Ecto neural progenitor cell (in vitro differentiated cells): ENCODE data around the gene ZNF74.
A peak's percentile ranks its signal among the peaks of the same experiment; 100 is the strongest.
"Not testable (repeated sequence)": the region's sequence is repeated elsewhere in the genome, so short reads cannot be mapped to it uniquely, and the experiment has no call there.

Source experiments
- DNase-seq: peaks from one replicate; pipeline ENCODE4 v3.0.0-alpha.2; 2018; ENCODE audit warnings: low spot score

ZNF74 gene

DNA sequence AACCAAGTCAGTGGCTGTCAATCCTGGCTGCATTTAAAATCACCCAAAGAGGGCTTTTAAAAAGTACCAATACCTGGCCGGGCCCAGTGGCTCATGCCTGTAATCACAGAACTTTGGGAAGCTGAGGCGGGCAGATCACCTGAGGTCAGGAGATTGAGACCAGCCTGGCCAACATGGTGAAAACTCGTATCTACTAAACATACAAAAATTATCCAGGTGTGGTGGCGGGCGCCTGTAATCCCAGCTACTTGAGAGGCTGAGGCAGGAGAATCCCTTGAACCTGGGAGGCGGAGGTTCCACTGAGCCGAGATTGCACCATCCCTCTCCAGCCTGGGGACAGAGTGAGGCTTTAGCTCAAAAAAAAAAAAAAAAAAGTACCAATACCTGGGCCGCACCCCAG, 17.7 kb upstream of the ZNF74 start:
- not testable (repeated sequence) for DNase-seq

DNA sequence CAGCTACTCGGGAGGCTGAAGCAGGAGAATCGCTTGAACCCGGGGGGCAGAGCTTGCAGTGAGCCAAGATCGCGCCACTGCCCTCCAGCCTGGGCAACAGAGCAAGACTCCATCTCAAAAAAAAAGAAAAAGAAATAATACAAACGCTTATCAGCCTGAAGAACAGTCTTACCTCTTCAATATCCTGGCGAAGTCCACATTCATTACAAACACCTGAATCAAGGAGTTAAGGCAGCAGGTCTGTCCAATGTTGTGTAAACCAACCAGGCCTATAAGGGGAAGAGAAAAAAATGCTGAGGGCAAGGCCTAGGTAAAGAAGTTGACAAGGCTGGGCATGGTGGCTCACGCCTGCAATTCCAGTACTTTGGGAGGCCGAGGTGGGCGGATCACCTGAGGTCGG, 17.0 kb upstream of the ZNF74 start:
- DNase-seq, result not testable (repeated sequence)

DNA sequence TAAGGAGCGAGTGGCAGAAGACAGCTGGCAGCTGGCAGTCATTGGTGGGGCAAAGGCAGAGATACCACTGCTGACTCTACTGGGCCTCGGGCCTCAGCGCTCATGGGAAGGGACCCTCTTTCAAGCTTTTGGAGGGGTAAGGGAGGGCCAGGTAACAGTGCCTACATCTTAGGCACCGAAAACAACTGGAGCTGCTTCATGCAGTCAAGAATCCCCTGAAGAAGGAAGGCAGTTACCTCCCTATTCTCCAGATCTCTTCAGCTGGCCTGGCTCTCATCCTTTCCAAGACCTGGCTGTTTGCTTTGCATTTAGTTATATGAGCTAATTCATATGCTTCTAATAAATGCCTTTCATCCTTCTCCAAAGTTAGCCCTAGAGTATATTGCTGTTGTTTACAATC, 15.8 kb upstream of the ZNF74 start:
- DNase-seq, result no peak

DNA sequence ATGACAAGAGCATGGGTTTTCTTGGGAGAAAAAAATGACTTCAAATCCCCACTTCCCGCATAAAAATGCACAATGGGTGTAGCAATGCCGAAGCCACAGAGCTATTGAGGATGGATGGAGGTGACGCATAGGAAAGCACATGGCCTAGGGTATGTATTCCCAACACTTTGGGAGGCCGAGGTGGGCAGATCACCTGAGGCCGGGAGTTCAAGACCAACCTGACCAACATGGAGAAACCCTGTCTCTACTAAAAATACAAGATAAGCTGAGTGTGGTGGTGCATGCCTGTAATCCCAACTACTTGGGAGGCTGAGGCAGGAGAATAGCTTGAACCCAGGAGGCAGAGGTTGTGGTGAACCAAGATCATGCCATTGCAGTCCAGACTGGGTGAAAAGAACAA, 15.3 kb upstream of the ZNF74 start:
- not testable (repeated sequence) for DNase-seq

DNA sequence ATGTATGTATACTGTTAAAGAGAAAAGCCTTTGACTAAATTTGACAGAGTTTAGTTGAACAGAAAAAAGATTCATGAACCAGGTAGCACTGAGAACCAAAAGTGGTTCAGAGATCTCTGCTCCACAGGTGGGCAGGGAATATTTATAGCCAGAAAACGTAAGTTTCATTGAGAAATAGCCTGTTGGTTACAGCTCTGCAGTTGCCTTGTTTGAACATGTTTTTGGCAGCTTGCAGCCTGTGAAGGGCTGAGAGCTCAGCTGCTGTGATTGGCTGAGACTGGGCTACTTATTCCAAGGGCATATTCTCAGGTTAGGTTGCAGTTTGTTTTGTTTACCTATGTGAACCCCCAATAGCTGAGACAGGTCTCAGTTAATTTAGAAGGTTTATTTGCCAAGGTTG, 13.5 kb upstream of the ZNF74 start:
- no peak for DNase-seq

DNA sequence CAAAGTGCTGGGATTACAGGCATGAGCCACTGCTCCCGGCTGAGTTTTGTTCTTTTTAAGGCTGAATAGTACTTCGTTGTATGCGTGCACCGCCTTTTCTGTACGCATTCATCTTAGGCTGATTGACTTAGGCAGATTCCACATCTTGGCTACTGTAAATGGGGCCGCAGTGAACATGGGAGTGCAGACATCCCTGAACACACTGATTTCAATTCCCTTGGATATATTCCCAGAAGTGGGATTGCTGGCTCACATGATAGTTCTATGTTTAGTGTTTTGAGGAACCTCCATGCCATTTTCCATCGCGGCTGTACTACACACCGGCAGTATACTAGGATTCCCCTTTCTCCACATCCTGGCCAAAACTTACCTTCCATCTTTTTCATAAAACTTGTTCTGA, 10.4 kb upstream of the ZNF74 start:
- DNase-seq, result peak; percentile 10

DNA sequence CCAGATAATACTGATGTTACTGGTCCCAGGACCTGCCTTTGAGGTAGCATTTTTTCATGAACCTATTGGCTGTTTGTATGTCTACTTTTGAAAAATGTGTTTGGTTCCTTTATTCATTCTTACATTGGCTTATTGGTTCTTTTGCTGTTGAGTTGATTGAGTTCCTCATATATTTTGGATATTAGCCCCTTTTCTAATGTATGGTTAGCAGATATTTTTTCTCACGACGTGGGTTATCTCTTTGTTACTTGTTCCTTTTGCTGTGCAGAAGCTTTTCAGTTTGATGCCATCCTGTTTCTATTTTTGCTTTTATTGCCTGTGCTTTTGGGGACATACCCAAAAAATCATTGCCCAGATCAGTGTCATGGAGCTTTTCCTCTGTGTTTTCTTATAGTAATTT, 9.8 kb upstream of the ZNF74 start:
- peak; percentile 1 for DNase-seq

DNA sequence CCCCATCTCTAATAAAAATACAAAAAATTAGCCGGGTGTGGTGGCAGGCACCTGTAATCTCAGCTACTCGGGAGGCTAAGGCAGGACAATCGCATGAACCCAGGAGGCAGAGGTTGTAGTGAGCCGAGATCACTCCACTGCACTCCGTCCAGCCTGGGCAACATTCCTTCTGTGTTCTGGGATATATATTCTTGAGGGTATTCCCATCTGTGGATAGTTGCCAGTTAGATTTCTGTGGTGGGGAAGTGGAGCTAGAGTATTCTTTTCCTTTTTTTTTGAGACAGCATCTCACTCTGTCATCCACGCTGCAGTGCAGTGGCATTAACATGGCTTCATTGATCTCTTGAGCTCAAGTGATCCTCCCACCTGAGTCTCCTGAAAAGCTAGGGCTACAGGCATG, 9.1 kb upstream of the ZNF74 start:
- no peak for DNase-seq

DNA sequence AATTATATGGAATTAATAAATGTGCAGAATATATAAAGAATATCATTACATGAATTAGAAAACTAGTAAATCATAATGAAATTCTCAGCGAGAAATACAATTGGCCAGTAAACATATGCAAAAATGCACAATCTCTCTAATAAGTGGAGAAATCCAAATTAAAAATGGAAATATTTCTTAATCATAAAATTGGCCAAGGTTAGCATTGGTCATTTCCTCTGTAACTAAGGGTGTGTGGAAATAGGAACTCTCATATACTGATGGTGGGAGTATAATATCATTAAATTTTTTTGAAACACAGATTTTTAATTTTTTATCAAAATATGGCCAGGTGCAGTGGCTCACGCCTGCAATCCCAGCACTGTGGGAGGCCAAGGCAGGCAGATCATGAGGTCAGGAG, 7.6 kb upstream of the ZNF74 start:
- DNase-seq, result no peak

DNA sequence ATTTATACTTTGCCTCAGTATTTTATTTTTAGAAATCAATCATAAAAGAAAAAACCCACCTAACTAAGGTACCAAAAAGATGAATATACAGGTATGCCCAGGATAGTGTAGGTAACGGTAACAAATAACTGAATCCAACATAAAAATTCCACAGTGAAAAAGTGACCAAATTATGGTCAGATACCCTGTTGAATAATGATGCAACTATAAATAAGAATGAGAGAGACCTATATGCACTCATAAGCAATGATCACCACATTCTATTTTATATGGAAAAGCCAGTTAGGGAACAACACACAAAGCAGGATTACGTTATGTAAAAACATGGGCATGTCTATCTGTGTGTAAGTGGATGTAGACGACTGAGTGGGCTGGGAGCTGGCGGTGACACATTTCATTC, 7.0 kb upstream of the ZNF74 start:
- no peak for DNase-seq

DNA sequence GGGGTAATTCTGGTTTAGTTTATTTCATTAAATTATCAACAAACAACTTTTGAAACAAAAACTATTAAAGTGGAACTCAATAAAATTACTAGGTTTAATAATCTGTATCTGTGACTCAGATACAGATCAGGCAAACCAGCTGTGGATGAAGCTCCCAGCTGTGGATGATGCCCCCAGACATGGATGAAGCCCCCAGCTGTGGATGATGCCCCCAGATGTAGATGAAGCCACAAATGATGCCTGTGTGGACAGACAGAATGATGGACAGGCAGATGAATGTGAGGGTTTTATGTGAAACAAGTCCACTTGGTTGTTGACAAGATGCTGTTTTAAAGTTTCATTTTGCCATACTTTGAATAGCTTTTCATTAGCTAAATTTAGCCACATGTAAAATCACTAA, 5.8 kb upstream of the ZNF74 start:
- peak; percentile 11 for DNase-seq

DNA sequence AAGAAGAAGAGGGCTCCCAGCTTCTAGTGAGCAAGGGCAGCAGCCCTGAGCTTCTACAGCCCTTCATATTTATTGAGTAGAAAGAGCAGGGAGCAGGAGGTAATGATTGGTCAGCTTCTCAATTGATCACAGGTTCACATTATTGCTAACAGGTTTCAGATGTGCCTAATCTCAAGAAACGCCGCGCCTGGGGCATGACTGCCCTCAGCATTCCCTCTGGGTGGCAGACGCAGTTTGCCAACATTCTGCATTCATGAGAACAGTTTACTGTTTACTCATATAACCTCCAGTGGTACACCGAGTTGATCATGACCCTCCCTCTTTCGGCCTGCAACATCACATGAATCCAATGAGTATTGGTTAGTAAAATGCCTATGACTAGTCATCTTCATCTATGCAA, 4.7 kb upstream of the ZNF74 start:
- DNase-seq, result peak; percentile 24

DNA sequence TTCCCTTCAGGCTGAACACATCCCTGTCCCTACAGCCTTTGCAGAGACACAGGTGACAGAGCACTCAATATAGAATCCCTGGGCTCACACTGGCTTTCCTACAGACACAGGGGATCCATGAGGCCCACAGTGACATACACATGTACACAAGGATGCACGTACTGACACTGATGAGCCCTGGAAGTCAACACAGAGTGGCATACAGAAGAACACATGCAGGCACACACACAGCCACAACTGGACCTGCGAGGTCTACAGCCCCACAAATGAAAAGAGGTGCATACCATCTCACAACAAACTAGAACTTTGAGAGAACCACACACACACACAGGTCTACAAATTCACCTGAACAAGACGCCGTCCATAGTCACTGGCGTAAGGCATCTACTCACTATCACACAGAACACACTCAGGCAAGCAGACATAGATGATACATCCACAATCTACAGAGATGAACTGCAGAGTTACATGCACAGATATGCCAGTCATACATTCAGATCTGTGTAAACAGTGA, 3.5 kb upstream of the ZNF74 start:
- DNase-seq, result no peak

DNA sequence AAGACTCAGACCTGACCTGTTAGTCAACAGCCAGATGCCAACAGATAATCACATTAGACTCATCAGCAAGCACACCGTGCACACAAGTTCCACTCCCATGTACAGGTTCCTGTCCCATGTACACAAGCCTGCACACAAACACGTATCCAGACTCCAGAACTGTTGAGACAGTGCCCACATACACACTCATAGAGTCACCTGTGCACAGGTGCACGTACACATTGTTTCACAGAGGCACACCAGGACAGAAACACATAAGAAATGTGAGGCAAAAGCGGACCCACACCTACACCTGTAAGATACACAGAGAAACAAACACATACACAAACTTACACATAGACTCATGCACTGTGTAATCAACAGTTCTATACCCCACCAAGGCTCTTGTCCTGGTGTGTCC, 2.7 kb upstream of the ZNF74 start:
- DNase-seq, result peak; percentile 22

DNA sequence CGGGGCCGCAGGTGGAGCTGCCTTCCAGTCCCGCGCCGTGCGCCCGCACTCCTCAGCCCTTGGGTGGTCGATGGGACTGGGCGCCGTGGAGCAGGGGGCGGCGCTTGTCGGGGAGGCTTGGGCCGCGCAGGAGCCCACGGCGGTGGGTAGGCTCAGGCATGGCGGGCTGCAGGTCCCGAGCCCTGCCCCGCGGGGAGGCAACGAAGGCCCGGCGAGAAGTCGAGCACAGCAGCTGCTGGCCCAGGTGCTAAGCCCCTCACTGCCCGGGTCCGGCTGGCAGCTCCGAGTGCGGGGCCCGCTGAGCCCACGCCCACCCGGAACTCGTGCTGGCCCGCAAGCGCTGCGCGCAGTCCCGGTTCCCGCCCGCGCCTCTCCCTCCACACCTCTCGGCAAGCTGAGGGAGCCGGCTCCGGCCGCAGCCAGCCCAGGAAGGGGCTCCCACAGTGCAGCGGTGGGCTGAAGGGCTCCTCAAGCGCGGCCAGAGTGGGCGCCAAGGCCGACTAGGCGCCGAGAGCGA, 1.5 kb upstream of the ZNF74 start:
- DNase-seq, result peak; percentile 30

DNA sequence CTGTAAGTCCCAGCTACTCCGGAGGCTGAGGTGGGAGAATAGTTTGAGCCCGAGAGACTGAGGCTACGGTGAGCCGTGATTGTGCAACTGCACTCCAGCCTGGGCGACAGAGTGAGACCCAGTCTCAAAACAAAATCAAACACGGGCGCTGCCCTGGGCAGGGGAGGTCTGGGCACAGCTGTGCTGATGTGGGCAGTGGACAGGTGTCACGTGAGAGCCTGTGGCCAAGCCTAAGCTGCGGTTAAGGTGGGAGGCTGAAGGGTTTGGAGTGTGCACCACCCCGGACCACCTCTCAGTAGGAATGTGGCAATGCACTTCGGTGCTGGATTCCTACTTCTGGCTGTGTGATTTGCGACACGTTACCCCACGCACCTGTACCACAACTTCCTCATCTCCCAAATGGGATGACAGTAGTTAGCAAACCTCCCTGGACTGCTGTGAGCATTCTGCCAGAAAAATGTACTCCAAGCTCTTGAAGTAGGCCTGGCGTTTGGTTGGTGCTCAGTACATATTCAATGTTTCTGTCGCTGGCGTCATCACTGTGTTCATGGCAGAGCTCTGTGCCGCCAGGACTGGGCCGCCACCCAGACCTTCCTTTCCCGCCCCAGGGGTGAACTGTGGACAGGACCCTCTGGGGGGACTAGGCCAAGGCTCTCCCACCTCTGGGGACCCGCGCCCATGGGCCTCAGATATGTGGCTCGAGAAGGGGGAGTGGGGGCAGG, 807 bp upstream of the ZNF74 start:
- no peak for DNase-seq

DNA sequence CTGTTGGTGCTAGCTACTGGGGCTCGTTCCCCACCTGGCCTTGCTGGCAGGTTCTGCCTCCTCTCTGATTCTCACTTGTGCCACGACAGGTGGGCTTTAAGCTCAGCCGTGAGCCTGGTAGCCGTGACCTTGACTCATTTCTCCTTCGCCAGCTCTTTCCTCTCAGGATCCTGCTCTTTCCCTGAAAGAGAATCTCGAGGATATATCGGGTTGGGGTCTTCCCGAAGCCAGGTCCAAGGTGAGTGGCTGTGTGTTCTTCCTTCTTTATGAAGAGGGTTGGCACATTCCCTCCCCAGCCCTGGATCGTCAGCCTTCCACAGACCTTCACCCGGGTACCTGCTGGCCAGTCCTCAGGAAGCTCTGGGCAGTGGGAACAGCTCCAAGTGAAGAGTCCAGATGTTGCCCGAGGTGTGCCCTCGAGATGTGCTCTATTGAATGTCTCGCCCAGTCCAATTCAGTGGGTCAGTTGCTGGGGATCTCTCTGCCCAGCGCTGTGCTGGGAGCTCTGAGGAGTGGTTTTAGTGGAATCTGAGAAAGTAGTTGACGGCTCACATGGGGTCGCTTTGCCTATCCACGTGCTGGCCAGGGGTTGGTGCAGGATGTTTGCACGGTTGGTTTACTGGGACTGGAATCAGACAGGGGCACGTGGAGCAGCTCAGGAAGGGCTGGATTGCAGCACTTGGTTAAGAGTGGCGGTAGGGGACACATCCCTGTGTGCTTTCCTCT, 1.4 kb downstream of the ZNF74 start:
- DNase-seq, result peak; percentile 46

DNA sequence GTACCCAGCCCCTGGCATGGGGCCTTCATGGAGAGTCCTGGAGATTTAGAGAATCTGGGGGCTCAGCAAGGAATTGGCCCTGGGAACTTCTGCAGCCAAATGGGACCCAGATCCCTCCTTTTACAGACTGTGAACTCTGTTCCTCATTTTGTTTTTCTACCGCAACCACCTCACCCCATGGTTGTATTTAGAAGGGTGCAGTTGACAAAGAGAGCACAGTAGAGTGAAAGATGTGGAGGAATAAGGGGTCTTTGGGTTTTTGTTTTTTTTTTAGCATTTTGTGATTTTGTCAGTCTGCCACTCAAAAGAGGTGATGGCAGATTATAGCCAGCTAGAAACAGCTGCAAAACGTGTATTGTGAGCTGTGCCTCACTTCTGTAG, 1.9 kb downstream of the ZNF74 start:
- DNase-seq, result no peak

DNA sequence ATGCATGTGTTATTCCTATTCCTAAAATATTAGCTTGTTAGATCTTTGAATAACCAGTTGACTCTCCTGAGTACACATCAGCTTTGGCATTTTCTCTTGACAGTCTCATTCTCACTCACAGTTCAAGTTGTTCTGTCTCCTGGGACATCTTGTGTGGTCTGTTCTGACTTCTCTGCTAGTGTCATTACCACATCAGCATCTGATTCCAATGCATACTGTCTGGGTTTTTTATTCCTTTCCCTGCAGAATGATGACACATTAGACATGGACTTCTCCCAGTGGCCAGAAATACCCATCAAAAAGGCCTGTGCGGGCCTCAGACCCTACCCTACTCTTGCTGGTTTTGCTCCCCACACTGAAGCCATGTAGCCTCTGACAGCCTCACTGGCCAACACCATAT, 2.7 kb downstream of the ZNF74 start:
- DNase-seq, result peak; percentile 12

DNA sequence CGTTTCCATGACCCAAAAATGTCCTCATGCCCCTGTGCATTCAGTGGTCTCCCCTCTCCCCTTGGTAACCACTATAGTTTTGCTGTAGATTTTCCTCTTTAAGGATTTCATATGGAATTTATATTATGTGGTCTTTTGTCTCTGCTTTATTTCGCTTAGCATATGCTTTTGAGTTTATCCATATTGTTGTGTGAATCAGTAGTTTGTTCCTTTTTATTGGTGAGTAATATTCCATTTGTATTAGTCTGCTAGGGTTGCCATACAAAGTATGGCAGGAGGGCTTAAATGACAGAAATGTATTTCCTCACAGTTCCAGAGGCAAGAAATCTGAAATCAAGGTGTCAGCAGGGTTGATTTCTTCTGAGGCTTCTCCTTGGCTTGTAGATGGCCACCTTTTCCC, 3.5 kb downstream of the ZNF74 start:
- peak; percentile 0 for DNase-seq

DNA sequence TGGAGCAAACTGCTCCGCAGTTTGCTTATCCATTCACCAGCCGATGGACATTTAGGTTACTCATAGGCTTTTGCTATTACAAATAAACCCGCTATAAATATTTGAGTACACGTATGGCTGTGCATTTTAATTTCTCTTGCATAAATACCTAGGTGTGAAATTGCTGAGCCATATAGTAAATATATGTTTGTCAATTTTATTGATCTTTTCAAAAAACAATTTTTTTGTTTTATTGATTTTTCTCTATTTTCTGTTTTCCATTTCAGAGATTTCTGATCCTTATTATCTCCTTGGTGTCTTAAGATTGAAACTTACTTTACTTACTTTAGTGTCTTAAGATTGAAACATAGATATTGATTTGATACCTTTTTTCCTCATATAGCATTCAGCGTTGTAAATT, 4.5 kb downstream of the ZNF74 start:
- no peak for DNase-seq

DNA sequence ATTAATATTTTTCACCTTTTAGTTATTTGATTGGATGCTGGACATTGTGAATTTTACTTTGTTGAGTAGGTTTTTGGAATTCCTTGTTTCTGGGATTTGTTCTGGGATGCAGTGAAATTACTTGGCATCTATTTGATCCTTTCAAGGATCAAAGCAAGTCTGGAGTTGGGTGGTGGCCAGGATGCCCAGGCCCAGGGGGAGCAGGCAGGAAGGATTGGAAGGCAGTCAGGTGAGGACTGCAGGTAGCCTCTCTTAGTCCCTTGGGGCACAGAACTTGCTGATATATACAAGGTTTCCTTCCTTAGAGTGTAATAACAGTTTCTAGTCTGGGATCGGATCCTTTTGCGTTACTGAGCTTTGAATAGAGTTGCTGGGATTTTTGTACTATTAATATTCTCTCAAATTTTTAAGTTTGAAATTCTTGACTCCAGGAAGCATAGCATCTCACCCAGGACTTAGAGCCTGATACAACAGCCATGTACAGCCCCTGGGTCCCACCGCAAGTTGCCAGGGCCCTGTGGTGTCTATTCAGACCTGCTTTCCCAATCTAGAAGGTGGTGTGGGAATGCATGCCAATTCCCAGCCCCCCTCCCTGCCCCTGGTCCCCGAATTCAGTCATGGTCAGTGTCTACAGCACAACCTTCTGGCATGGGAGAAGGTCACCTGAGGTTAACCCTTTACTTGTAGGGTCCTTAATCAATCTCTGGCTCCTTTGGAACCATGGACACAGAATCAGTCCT, 6.1 kb downstream of the ZNF74 start:
- DNase-seq, result peak; percentile 7
